OCI-LY3 (cell line): Measurements from ENCODE around the gene ARMC3.

Experiments
- H2AFZ ChIP-seq: fragments of 200-600, 300-600 bp; shearing (Covaris generic); 2 replicates; pipeline ENCODE4 v1.6.0; 2014; ENCODE audit warnings: antibody characterized with exemption, low read depth, low read length
- H3K27ac ChIP-seq: fragments of 200-600, 300-600 bp; sonication (generic); 2 replicates; pipeline ENCODE4 v1.5.1; 2014; ENCODE audit warnings: mild to moderate bottlenecking, low read length, moderate library complexity, mixed read lengths
- H3K27me3 ChIP-seq: fragments of 200-600, 300-600 bp; sonication (generic); 2 replicates; pipeline ENCODE4 v1.6.1; 2014; ENCODE audit warnings: low read depth, low read length, mixed read lengths
- H3K36me3 ChIP-seq: fragments of 200-600, 300-600 bp; sonication (generic); replicated peaks from 2 replicates; pipeline ENCODE3; 2014; ENCODE audit warnings: low read depth, low read length, mixed read lengths
- H3K4me1 ChIP-seq: fragments of 300-600, 200-600 bp; sonication (generic); 2 replicates; pipeline ENCODE4 v1.6.1; 2014; ENCODE audit warnings: low read length, mixed read lengths
- H3K4me2 ChIP-seq: fragments of 200-600, 300-600 bp; sonication (generic); 2 replicates; pipeline ENCODE4 v1.6.1; 2014; ENCODE audit warnings: low read length, mixed read lengths
- H3K4me3 ChIP-seq: fragments of 300-600, 200-600 bp; sonication (generic); 2 replicates; pipeline ENCODE4 v1.5.1; 2014; ENCODE audit warnings: antibody characterized with exemption, mild to moderate bottlenecking, low read length, moderate library complexity
- H3K79me2 ChIP-seq: fragments of 300-600, 200-600 bp; shearing (Covaris generic); 2 replicates; pipeline ENCODE4 v1.6.1; 2014; ENCODE audit warnings: mild to moderate bottlenecking, low read length, mixed read lengths
- H3K9ac ChIP-seq: fragments of 300-600, 200-600 bp; shearing (Covaris generic); 2 replicates; pipeline ENCODE4 v1.6.0; 2014; ENCODE audit warnings: mild to moderate bottlenecking, low read length, moderate library complexity
- H3K9me3 ChIP-seq: fragments of 200-600, 300-600 bp; shearing (Covaris generic); 2 replicates; pipeline ENCODE4 v1.6.1; 2014; ENCODE audit warnings: low read length, mixed read lengths; ENCODE audit not compliant: insufficient read depth
- H4K20me1 ChIP-seq: fragments of 200-600, 300-600 bp; sonication (generic); 2 replicates; pipeline ENCODE4 v1.6.1; 2016; ENCODE audit warnings: low read length, mixed read lengths; ENCODE audit not compliant: insufficient read depth
- EZH2phosphoT487 ChIP-seq: fragments of 200-600 bp; shearing (Covaris generic); IDR thresholded peaks from 2 replicates; pipeline ENCODE4 v1.6.1; 2018; ENCODE audit warnings: antibody characterized with exemption, mixed run types, low read depth
- TF ChIP-seq, protein P1 (sequence below): fragments of 200-600, 300-600 bp; sonication (generic); IDR thresholded peaks from 2 replicates; pipeline ENCODE4 v1.5.1; 2014; ENCODE audit warnings: antibody characterized with exemption, low read length, low read depth

The ARMC3 gene

DNA sequence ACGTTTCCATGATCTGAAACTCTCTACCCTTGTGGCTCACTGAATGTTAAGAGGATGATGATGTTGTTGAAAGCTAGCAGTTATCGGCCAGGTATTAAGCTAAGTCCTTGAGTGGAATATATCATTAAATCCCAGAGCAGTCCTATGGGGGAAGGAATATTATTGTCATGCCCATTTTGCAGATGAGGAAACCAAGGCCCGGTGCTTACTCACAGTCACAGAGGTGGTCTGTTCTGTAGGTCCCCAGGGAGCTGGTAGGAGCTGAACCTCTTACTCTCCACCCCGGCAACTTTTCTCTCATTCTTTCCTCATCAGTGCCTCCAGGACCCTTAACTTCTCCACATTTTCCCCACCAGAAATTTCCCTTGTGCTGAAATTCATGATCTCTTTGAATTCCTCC is 62.6 kb downstream of the ARMC3 start:
- peaks cover 23% of the 10 kb centered on the region for H3K4me1 ChIP-seq
- H4K20me1 ChIP-seq = no peaks in the 10 kb centered on the region
- no peak overlapping the region for H3K9ac ChIP-seq
- no peaks in the 10 kb centered on the region for H3K79me2 ChIP-seq
- no peaks in the 10 kb centered on the region for H3K9me3 ChIP-seq
- no peak overlapping the region for H2AFZ ChIP-seq
- no peak overlapping the region for H3K4me3 ChIP-seq
- no peak for TF ChIP-seq EZH2phosphoT487
- TF ChIP-seq, protein P1, sequence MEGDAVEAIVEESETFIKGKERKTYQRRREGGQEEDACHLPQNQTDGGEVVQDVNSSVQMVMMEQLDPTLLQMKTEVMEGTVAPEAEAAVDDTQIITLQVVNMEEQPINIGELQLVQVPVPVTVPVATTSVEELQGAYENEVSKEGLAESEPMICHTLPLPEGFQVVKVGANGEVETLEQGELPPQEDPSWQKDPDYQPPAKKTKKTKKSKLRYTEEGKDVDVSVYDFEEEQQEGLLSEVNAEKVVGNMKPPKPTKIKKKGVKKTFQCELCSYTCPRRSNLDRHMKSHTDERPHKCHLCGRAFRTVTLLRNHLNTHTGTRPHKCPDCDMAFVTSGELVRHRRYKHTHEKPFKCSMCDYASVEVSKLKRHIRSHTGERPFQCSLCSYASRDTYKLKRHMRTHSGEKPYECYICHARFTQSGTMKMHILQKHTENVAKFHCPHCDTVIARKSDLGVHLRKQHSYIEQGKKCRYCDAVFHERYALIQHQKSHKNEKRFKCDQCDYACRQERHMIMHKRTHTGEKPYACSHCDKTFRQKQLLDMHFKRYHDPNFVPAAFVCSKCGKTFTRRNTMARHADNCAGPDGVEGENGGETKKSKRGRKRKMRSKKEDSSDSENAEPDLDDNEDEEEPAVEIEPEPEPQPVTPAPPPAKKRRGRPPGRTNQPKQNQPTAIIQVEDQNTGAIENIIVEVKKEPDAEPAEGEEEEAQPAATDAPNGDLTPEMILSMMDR = no peak
- H3K27ac ChIP-seq = no peak overlapping the region
- H3K4me2 ChIP-seq = no peak overlapping the region
- no peaks in the 10 kb centered on the region for H3K36me3 ChIP-seq
- peaks cover 2% of the 10 kb centered on the region; the same call in 1 of the 2 replicates for H3K27me3 ChIP-seq

DNA sequence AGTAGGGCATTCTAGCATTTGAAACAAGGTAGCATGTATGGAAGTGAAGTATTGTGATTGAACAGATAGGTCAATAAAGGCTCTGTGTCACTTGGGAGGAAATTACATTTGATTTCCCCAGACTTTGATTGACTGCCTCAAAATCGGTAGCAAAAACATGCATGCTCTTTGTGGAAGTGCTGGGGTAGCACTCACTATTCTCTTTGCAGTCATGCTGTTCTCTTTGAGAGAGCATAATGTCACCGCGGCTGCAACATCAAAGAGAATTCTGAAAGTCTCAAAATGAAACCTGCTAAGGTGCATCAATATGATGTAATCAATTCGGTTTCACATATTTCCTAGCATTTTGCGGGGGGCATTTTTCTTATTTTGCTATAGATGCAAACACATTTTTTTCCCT is 64.2 kb downstream of the ARMC3 start:
- Histone ChIP-seq H3K9me3 (no peaks in the 10 kb centered on the region), H4K20me1 (no peaks in the 10 kb centered on the region), H2AFZ (no peak overlapping the region), H3K4me1 (peaks cover 23% of the 10 kb centered on the region), H3K27me3 (peaks cover 6% of the 10 kb centered on the region; the same call in 1 of the 2 replicates), H3K4me3 (no peak overlapping the region), H3K4me2 (peak overlapping the region; percentile 45), H3K27ac (no peak overlapping the region), H3K36me3 (no peaks in the 10 kb centered on the region), H3K9ac (no peak overlapping the region), H3K79me2 (no peaks in the 10 kb centered on the region)
- TF ChIP-seq, protein P1 = no peak
- no peak for TF ChIP-seq EZH2phosphoT487

DNA sequence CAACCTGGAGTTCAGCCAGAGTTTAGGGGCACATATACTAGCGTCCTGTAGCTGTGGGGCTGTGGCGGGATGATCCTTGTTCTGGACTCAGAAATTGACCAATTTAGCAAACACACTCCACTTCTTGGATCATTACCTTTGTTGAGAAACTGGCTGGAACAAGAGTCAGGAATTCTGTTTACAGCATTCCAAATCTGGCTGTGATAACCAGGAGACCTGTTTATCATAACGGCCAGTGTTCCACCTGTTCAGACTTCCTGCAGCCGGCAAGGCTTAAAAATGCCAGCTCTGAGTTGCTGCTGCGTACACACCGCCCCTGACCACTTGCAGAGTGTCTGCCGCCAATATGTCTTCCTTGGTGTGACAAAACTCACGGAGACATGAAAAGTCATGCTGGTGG is 64.8 kb downstream of the ARMC3 start:
- Histone ChIP-seq H3K4me2 (0 out of 2 replicates have a peak overlapping the region, but pooled peaks have one; percentile 45), H3K4me1 (peaks cover 18% of the 10 kb centered on the region), H3K27ac (no peak overlapping the region), H3K9me3 (no peaks in the 10 kb centered on the region), H3K36me3 (no peaks in the 10 kb centered on the region), H3K79me2 (no peaks in the 10 kb centered on the region), H4K20me1 (no peaks in the 10 kb centered on the region), H3K27me3 (peaks cover 6% of the 10 kb centered on the region; the same call in 1 of the 2 replicates), H3K4me3 (no peak overlapping the region), H2AFZ (no peak overlapping the region), H3K9ac (no peak overlapping the region)
- TF ChIP-seq, protein P1 = no peak
- no peak for TF ChIP-seq EZH2phosphoT487

DNA sequence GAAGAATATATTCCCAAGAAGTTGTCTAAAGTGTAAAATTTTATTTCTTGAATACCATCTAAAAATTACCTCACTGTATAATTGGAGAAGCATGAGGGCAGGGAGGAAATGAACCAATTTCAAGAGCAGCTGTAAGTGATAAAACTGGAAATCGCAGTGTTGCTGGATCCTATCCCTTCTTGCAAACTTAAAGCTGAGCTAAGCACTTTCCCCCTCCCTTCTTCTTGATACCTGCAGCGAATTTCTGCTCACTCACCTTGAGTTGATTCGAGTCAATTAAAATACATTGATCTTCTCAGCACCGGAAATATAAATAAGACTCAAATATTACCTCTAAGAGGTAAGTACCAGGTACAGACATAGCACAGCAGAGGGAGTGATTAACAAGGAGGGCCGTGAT is 65.5 kb downstream of the ARMC3 start:
- no peak overlapping the region for H3K4me3 ChIP-seq
- no peak for TF ChIP-seq EZH2phosphoT487
- TF ChIP-seq, protein P1 = no peak
- H3K27ac ChIP-seq = no peak overlapping the region
- H3K9me3 ChIP-seq = no peaks in the 10 kb centered on the region
- no peaks in the 10 kb centered on the region for H3K79me2 ChIP-seq
- H3K4me2 ChIP-seq = no peak overlapping the region
- no peaks in the 10 kb centered on the region for H4K20me1 ChIP-seq
- H3K36me3 ChIP-seq = no peaks in the 10 kb centered on the region
- peaks cover 6% of the 10 kb centered on the region; the same call in 1 of the 2 replicates for H3K27me3 ChIP-seq
- H2AFZ ChIP-seq = no peak overlapping the region
- H3K4me1 ChIP-seq = peaks cover 16% of the 10 kb centered on the region
- no peak overlapping the region for H3K9ac ChIP-seq
